Neural progenitor cell (in vitro differentiated cells): ENCODE results near the gene ATP5IF1. TPM values are rescaled to one million over a fixed set of nuclear protein-coding genes. Genes with fewer than 3 reads are reported as not detected.

Source experiments
- DNase-seq: peaks from one replicate; pipeline ENCODE4 v3.0.0-alpha.2; 2016; ENCODE audit warnings: low spot score
- H2AFZ ChIP-seq: fragments of 200-600 bp; sonication (generic); replicated peaks from 2 replicates; pipeline ENCODE4 v1.6.1; 2016; ENCODE audit warnings: antibody characterized with exemption
- H3F3A ChIP-seq: fragments of 200-600 bp; sonication (generic); 2 replicates; pipeline ENCODE4 v1.6.1; 2016; ENCODE audit warnings: antibody characterized with exemption, low read depth
- H3K27ac ChIP-seq: fragments of 200-600 bp; sonication (generic); 2 replicates; pipeline ENCODE4 v1.5.1; 2016; ENCODE audit warnings: mild to moderate bottlenecking
- H3K27me3 ChIP-seq: fragments of 200-600 bp; sonication (generic); 2 replicates; pipeline ENCODE4 v1.6.1; 2016; ENCODE audit warnings: mild to moderate bottlenecking, moderate library complexity
- H3K36me3 ChIP-seq: fragments of 200-600 bp; sonication (generic); 2 replicates; pipeline ENCODE4 v1.5.1; 2016
- H3K4me1 ChIP-seq: fragments of 200-600 bp; sonication (generic); 2 replicates; pipeline ENCODE4 v1.6.1; 2016; ENCODE audit warnings: mixed run types
- H3K4me2 ChIP-seq: fragments of 200-600 bp; sonication (generic); 2 replicates; pipeline ENCODE4 v1.6.1; 2016
- H3K4me3 ChIP-seq: fragments of 200-600 bp; sonication (generic); 2 replicates; pipeline ENCODE4 v1.5.1; 2016
- H3K79me2 ChIP-seq: fragments of 200-600 bp; sonication (generic); 2 replicates; pipeline ENCODE4 v1.6.1; 2016; ENCODE audit warnings: low read depth
- H3K9ac ChIP-seq: fragments of 200-600 bp; sonication (generic); 2 replicates; pipeline ENCODE4 v1.6.1; 2016
- H3K9me3 ChIP-seq: fragments of 200-600 bp; sonication (generic); 2 replicates; pipeline ENCODE4 v1.5.1; 2016; ENCODE audit warnings: low read depth
- H4K20me1 ChIP-seq: fragments of 200-600 bp; sonication (generic); 2 replicates; pipeline ENCODE4 v1.6.1; 2016; ENCODE audit warnings: low read depth
- H3K27ac Mint-ChIP-seq: 3 replicates; pipeline ENCODE4 v1.8.0; 2021; ENCODE audit warnings: mixed read lengths
- H3K27me3 Mint-ChIP-seq: 2 replicates; pipeline ENCODE4 v1.8.0; 2022; ENCODE audit warnings: low read depth, mild to moderate bottlenecking, inconsistent platforms, moderate library complexity, mixed read lengths; ENCODE audit not compliant: insufficient read depth
- H3K36me3 Mint-ChIP-seq: 3 replicates; pipeline ENCODE4 v1.8.0; 2021; ENCODE audit warnings: mixed read lengths
- H3K4me1 Mint-ChIP-seq: 3 replicates; pipeline ENCODE4 v1.8.0; 2021; ENCODE audit warnings: mixed read lengths
- H3K4me3 Mint-ChIP-seq: 3 replicates; pipeline ENCODE4 v1.8.0; 2021; ENCODE audit warnings: mild to moderate bottlenecking, moderate library complexity, mixed read lengths
- H3K9me3 Mint-ChIP-seq: 3 replicates; pipeline ENCODE4 v1.8.0; 2020; ENCODE audit warnings: mixed read lengths
- CTCF ChIP-seq: fragments of 200-600 bp; sonication (generic); IDR thresholded peaks from 2 replicates; pipeline ENCODE4 v1.5.1; 2017; ENCODE audit warnings: antibody characterized with exemption, mild to moderate bottlenecking
- EZH2 ChIP-seq: fragments of 200-600 bp; sonication (generic); IDR thresholded peaks from 2 replicates; pipeline ENCODE4 v1.6.1; 2017; ENCODE audit warnings: antibody characterized with exemption, mild to moderate bottlenecking, moderate library complexity
- EZH2phosphoT487 ChIP-seq: fragments of 200-600 bp; sonication (generic); IDR thresholded peaks from 2 replicates; pipeline ENCODE4 v1.6.1; 2017; ENCODE audit warnings: antibody characterized with exemption
- total RNA-seq: library from RNA; depleted of rRNA; stranded (reverse); fragments of >200 nt; gene quantifications from 2 replicates; pipeline ENCODE4 v1.2.3, GENCODE V29; 2015; ENCODE audit warnings: low replicate concordance

ATP5IF1 gene
- total RNA-seq, 1 donor from 2014 or later = 187 TPM

GRCh38 chr1:28244549-28245251, 8.8 kb downstream of the ATP5IF1 start:
- H3K27ac Mint-ChIP-seq = peak overlapping the region; percentile 30
- TF ChIP-seq EZH2phosphoT487 (no peak), EZH2 (no peak), CTCF (no peak)
- peak overlapping the region; percentile 55 for H3K4me3 Mint-ChIP-seq

GRCh38 chr1:28246427-28246832, 10.5 kb downstream of the ATP5IF1 start:
- Histone ChIP-seq H2AFZ (peak overlapping the region; percentile 22), H3K9ac (peak overlapping the region; percentile 40), H4K20me1 (no peaks in the 10 kb centered on the region), H3K27ac (no peak overlapping the region), H3K4me3 (peak overlapping the region; percentile 61), H3K36me3 (no peaks in the 10 kb centered on the region), H3K4me2 (peak overlapping the region; percentile 75), H3K4me1 (peaks cover 20% of the 10 kb centered on the region), H3K27me3 (no peaks in the 10 kb centered on the region), H3K9me3 (no peaks in the 10 kb centered on the region), H3K79me2 (peaks cover 12% of the 10 kb centered on the region), H3F3A (peaks cover 30% of the 10 kb centered on the region)
- no peaks in the 10 kb centered on the region for H3K9me3 Mint-ChIP-seq
- peaks cover 13% of the 10 kb centered on the region for H3K27me3 Mint-ChIP-seq
- peak overlapping the region; percentile 80 for H3K4me3 Mint-ChIP-seq
- H3K4me1 Mint-ChIP-seq = peaks cover 27% of the 10 kb centered on the region
- no peak for DNase-seq
- no peak for TF ChIP-seq EZH2
- TF ChIP-seq EZH2phosphoT487 = no peak
- TF ChIP-seq CTCF = no peak
- H3K36me3 Mint-ChIP-seq = no peaks in the 10 kb centered on the region
- H3K27ac Mint-ChIP-seq = no peak overlapping the region

More at GRCh38 chr1:28244549-28245251, 8.8 kb downstream of the ATP5IF1 start:
- no peak for DNase-seq
- Histone ChIP-seq H3K9me3 (no peaks in the 10 kb centered on the region), H3K4me1 (peaks cover 20% of the 10 kb centered on the region), H3K4me3 (no peak overlapping the region), H4K20me1 (no peaks in the 10 kb centered on the region), H3K36me3 (no peaks in the 10 kb centered on the region), H3K79me2 (peaks cover 12% of the 10 kb centered on the region), H3K27me3 (no peaks in the 10 kb centered on the region), H2AFZ (no peak overlapping the region), H3K27ac (no peak overlapping the region), H3K9ac (no peak overlapping the region), H3F3A (peaks cover 40% of the 10 kb centered on the region), H3K4me2 (no peak overlapping the region)
- H3K36me3 Mint-ChIP-seq = peaks cover 1% of the 10 kb centered on the region
- peaks cover 25% of the 10 kb centered on the region for H3K4me1 Mint-ChIP-seq
- no peaks in the 10 kb centered on the region for H3K9me3 Mint-ChIP-seq
- H3K27me3 Mint-ChIP-seq = peaks cover 8% of the 10 kb centered on the region

- TF ChIP-seq EZH2phosphoT487 (no peak), EZH2 (no peak), CTCF (no peak)
- Histone ChIP-seq H3K9ac (no peak overlapping the region), H3K79me2 (peaks cover 12% of the 10 kb centered on the region), H3K36me3 (no peaks in the 10 kb centered on the region), H3F3A (peaks cover 30% of the 10 kb centered on the region), H3K4me1 (peaks cover 20% of the 10 kb centered on the region), H2AFZ (peak overlapping the region; percentile 94), H3K27me3 (no peaks in the 10 kb centered on the region), H3K4me3 (peak overlapping the region; percentile 61), H4K20me1 (no peaks in the 10 kb centered on the region), H3K9me3 (no peaks in the 10 kb centered on the region), H3K4me2 (peak overlapping the region; percentile 68), H3K27ac (peak overlapping the region; percentile 13)
- peak overlapping the region; percentile 80 for H3K4me3 Mint-ChIP-seq
- peak overlapping the region; percentile 82 for H3K27ac Mint-ChIP-seq
- H3K9me3 Mint-ChIP-seq = no peaks in the 10 kb centered on the region
- H3K27me3 Mint-ChIP-seq = peaks cover 13% of the 10 kb centered on the region
- no peaks in the 10 kb centered on the region for H3K36me3 Mint-ChIP-seq
- peaks cover 27% of the 10 kb centered on the region for H3K4me1 Mint-ChIP-seq
- DNase-seq = no peak
Measured at GRCh38 chr1:28247612-28248272, 11.8 kb downstream of the ATP5IF1 start.
